WTC11 (cell line): ENCODE results near the gene GCHFR. TPM values are rescaled to one million over a fixed set of nuclear protein-coding genes. Genes with fewer than 3 reads are reported as not detected.

Source experiments
- ATAC-seq: fragments of 200-7000 bp; cut with Tn5 transposase; 2 replicates; pipeline ENCODE4 v1.10.0; 2021; ENCODE audit warnings: mild to moderate bottlenecking, moderate library complexity
- Bru-seq: library from RNA; stranded (reverse); fragments of 400-500 nt; gene quantifications from one replicate; lab custom pipeline; 2021; lab: Mats Ljungman, UMichigan
- CTCF ChIA-PET: fragments of 300-600 bp; sonication (Branson Sonifier 250); formaldehyde crosslinking; loops from one replicate; lab custom pipeline; 2021; ENCODE audit warnings: antibody characterized with exemption; lab: Charles Lee
- POLR2A ChIA-PET: fragments of 350-600 bp; sonication (Branson Sonifier 250); formaldehyde crosslinking; loops from one replicate; lab custom pipeline; 2021; ENCODE audit warnings: antibody characterized with exemption; lab: Charles Lee
- DNase-seq: peaks from one replicate; pipeline ENCODE4 v3.0.0; 2021; ENCODE audit warnings: low spot score
- H3K27ac Mint-ChIP-seq: 2 replicates; pipeline ENCODE4 v1.8.0; 2021; ENCODE audit warnings: mixed read lengths
- H3K27me3 Mint-ChIP-seq: 2 replicates; pipeline ENCODE4 v1.8.0; 2021; ENCODE audit warnings: low read depth, mild to moderate bottlenecking, moderate library complexity, mixed read lengths
- H3K36me3 Mint-ChIP-seq: 2 replicates; pipeline ENCODE4 v1.8.0; 2021; ENCODE audit warnings: mixed read lengths
- H3K4me1 Mint-ChIP-seq: 2 replicates; pipeline ENCODE4 v1.8.0; 2022; ENCODE audit warnings: mixed read lengths
- H3K4me3 Mint-ChIP-seq: 2 replicates; pipeline ENCODE4 v1.8.0; 2021; ENCODE audit warnings: mild to moderate bottlenecking, moderate library complexity, mixed read lengths
- H3K9me3 Mint-ChIP-seq: 2 replicates; pipeline ENCODE4 v1.8.0; 2021; ENCODE audit warnings: mixed read lengths
- CDX4 ChIP-seq: fragments of 250-450 bp; sonication (Bioruptor Pico); IDR thresholded peaks from 2 replicates; pipeline ENCODE4 v1.9.0; 2021; ENCODE audit warnings: moderate library complexity, mild to moderate bottlenecking, inconsistent platforms, borderline replicate concordance
- E2F4 ChIP-seq: sonication (generic); formaldehyde crosslinking; IDR thresholded peaks from 2 replicates; pipeline ENCODE4 v1.8.1; 2022; ENCODE audit warnings: low read depth, mild to moderate bottlenecking, moderate library complexity, missing genetic modification reagents, borderline replicate concordance
- E2F5 ChIP-seq: sonication (generic); formaldehyde crosslinking; IDR thresholded peaks from 2 replicates; pipeline ENCODE4 v1.8.1; 2022; ENCODE audit warnings: mild to moderate bottlenecking, moderate library complexity, missing genetic modification reagents
- ELF4 ChIP-seq: sonication (generic); formaldehyde crosslinking; IDR thresholded peaks from 2 replicates; pipeline ENCODE4 v1.8.1; 2022; ENCODE audit warnings: low read depth, mild to moderate bottlenecking, moderate library complexity, missing genetic modification reagents
- EMX1 ChIP-seq: fragments of 250-450 bp; sonication (Bioruptor Pico); IDR thresholded peaks from 2 replicates; pipeline ENCODE4 v1.8.0; 2021; ENCODE audit warnings: mild to moderate bottlenecking
- ESRRA ChIP-seq: sonication (generic); formaldehyde crosslinking; IDR thresholded peaks from 2 replicates; pipeline ENCODE4 v1.8.1; 2022; ENCODE audit warnings: mild to moderate bottlenecking, missing genetic modification reagents, borderline replicate concordance
- ETV6 ChIP-seq: sonication (generic); formaldehyde crosslinking; IDR thresholded peaks from 2 replicates; pipeline ENCODE4 v1.8.1; 2022; ENCODE audit warnings: mild to moderate bottlenecking, missing genetic modification reagents
- FOXK1 ChIP-seq: sonication (generic); formaldehyde crosslinking; IDR thresholded peaks from 2 replicates; pipeline ENCODE4 v1.8.0; 2022; ENCODE audit warnings: mild to moderate bottlenecking, moderate library complexity, missing genetic modification reagents
- FOXP4 ChIP-seq: sonication (generic); formaldehyde crosslinking; IDR thresholded peaks from 2 replicates; pipeline ENCODE4 v1.8.0; 2022; ENCODE audit warnings: mild to moderate bottlenecking, missing genetic modification reagents
- GABPB1 ChIP-seq: sonication (generic); formaldehyde crosslinking; IDR thresholded peaks from 2 replicates; pipeline ENCODE4 v1.8.1; 2023; ENCODE audit warnings: mild to moderate bottlenecking, missing genetic modification reagents
- JUN ChIP-seq: sonication (generic); formaldehyde crosslinking; IDR thresholded peaks from 2 replicates; pipeline ENCODE4 v1.8.0; 2023; ENCODE audit warnings: mild to moderate bottlenecking, missing genetic modification reagents
- MLX ChIP-seq: sonication (generic); formaldehyde crosslinking; IDR thresholded peaks from 2 replicates; pipeline ENCODE4 v1.8.1; 2023; ENCODE audit warnings: mild to moderate bottlenecking, missing genetic modification reagents, moderate library complexity
- NFE2L1 ChIP-seq: sonication (generic); formaldehyde crosslinking; IDR thresholded peaks from 2 replicates; pipeline ENCODE4 v1.8.1; 2023; ENCODE audit warnings: missing genetic modification reagents
- NR2C2 ChIP-seq: sonication (generic); formaldehyde crosslinking; IDR thresholded peaks from 2 replicates; pipeline ENCODE4 v1.8.0; 2022; ENCODE audit warnings: mild to moderate bottlenecking, missing genetic modification reagents
- NR3C1 ChIP-seq: sonication (generic); formaldehyde crosslinking; conservative IDR thresholded peaks from 2 replicates; pipeline ENCODE4 v1.8.1; 2023; ENCODE audit warnings: low read depth, mild to moderate bottlenecking, missing genetic modification reagents
- RELA ChIP-seq: sonication (generic); formaldehyde crosslinking; IDR thresholded peaks from 2 replicates; pipeline ENCODE4 v1.8.1; 2022; ENCODE audit warnings: missing genetic modification reagents, mild to moderate bottlenecking, borderline replicate concordance
- RORB ChIP-seq: fragments of 250-450 bp; sonication (Bioruptor Pico); IDR thresholded peaks from 2 replicates; pipeline ENCODE4 v1.9.0; 2021; ENCODE audit warnings: mild to moderate bottlenecking
- STAT6 ChIP-seq: sonication (generic); formaldehyde crosslinking; conservative IDR thresholded peaks from 2 replicates; pipeline ENCODE4 v1.8.1; 2023; ENCODE audit warnings: mild to moderate bottlenecking, low read depth, missing genetic modification reagents, moderate library complexity
- TP53 ChIP-seq: sonication (generic); formaldehyde crosslinking; IDR thresholded peaks from 2 replicates; pipeline ENCODE4 v1.8.1; 2023; ENCODE audit warnings: mild to moderate bottlenecking, missing genetic modification reagents
- USF1 ChIP-seq: sonication (generic); formaldehyde crosslinking; IDR thresholded peaks from 2 replicates; pipeline ENCODE4 v1.8.0; 2022; ENCODE audit warnings: mild to moderate bottlenecking, missing genetic modification reagents
- USF2 ChIP-seq: sonication (generic); formaldehyde crosslinking; IDR thresholded peaks from 2 replicates; pipeline ENCODE4 v1.8.1; 2023; ENCODE audit warnings: mild to moderate bottlenecking, missing genetic modification reagents, moderate library complexity
- ZBTB21 ChIP-seq: sonication (generic); formaldehyde crosslinking; IDR thresholded peaks from 2 replicates; pipeline ENCODE4 v1.8.1; 2023; ENCODE audit warnings: mild to moderate bottlenecking, missing genetic modification reagents, borderline replicate concordance
- ZNF416 ChIP-seq: fragments of 250-450 bp; sonication (Bioruptor Pico); IDR thresholded peaks from 2 replicates; pipeline ENCODE4 v1.9.0; 2021; ENCODE audit warnings: mild to moderate bottlenecking, inconsistent platforms
- ZNF423 ChIP-seq: fragments of 250-450 bp; sonication (Bioruptor Pico); IDR thresholded peaks from 2 replicates; pipeline ENCODE4 v2.1.2; 2022; ENCODE audit warnings: mild to moderate bottlenecking, moderate library complexity
- long read RNA-seq, 3 experiments: library from RNA in 1 of 3; library from capped mRNA in 1 of 3; library from polyadenylated mRNA in 1 of 3; unstranded in 2 of 3; stranded (forward) in 1 of 3; transcript quantifications; one replicate each; pipeline ENCODE4 v2.0.0, GENCODE V29; 2021
- total RNA-seq: library from RNA; stranded (reverse); gene quantifications from 3 replicates; pipeline ENCODE4 v1.2.3, GENCODE V29; 2021

GCHFR gene
- total RNA-seq (42.3 to 63.8 TPM (median 62.9 TPM) in 3 replicates), Bru-seq, nascent RNA (percentile 63 among the genes with signal in this experiment)
- long read RNA-seq, experiment 1, transcript GCHFR-201 (3 exons, 777 nt), result major isoform, 54 of 55 reads
- long read RNA-seq, experiment 1, partial matches to known transcripts, result 0 of 55 reads
- long read RNA-seq, experiment 1, other reads (novel, unspliced or antisense), result 0 of 55 reads
- long read RNA-seq, experiment 2, transcript GCHFR-201 (3 exons, 777 nt), result major isoform, 61 of 75 reads
- long read RNA-seq, experiment 2, partial matches to known transcripts, result 0 of 75 reads
- long read RNA-seq, experiment 2, other reads (novel, unspliced or antisense), result 10 of 75 reads
- long read RNA-seq, experiment 3, partial matches to known transcripts, result 0 of 5 reads
- long read RNA-seq, experiment 3, other reads (novel, unspliced or antisense), result 1 of 5 reads

- POLR2A ChIA-PET, result interaction anchor here (0.8 to 2.4 kb wide), 5 partner anchors 25 to 130 kb away, joined by 3 to 9 read pairs (median 4); partner anchors contain the start of genes SPINT1 and VPS18
- DNase-seq (peak; percentile 81), ATAC-seq (peak; percentile 40)
- H3K4me3 Mint-ChIP-seq, result peak within 1 kb of the TSS; percentile 81
- no peaks in the 10 kb centered on the region for H3K36me3 Mint-ChIP-seq
- CTCF ChIA-PET, result interaction anchor here (0.5 to 7.8 kb wide), 25 partner anchors 17 to 327 kb away, joined by 3 to 60 read pairs (median 4); partner anchors contain the start of genes DNAJC17, RAD51, RHOV and SPINT1
- H3K9me3 Mint-ChIP-seq, result no peaks in the 10 kb centered on the region
- peaks cover 14% of the 10 kb centered on the region for H3K27me3 Mint-ChIP-seq
- peak within 1 kb of the TSS; percentile 94 for H3K27ac Mint-ChIP-seq
- H3K4me1 Mint-ChIP-seq, result peaks cover 31% of the 10 kb centered on the region
- TF ChIP-seq NR2C2 (CRISPR knock-in tag) (no peak), ELF4 (CRISPR knock-in tag) (no peak), ETV6 (CRISPR knock-in tag) (peak; percentile 59; the same call in 1 of the 2 replicates), E2F5 (CRISPR knock-in tag) (no peak), ZNF423 (CRISPR knock-in tag) (peak; percentile 57), JUN (CRISPR knock-in tag) (peak; percentile 68; the same call in 1 of the 2 replicates), FOXP4 (CRISPR knock-in tag) (peak; percentile 17; the same call in 1 of the 2 replicates), EMX1 (no peak), STAT6 (CRISPR knock-in tag) (no peak), NFE2L1 (no peak), ZBTB21 (CRISPR knock-in tag) (0 out of 2 replicates have a peak, but pooled peaks have one; percentile 69), GABPB1 (CRISPR knock-in tag) (peak; percentile 74), RORB (CRISPR knock-in tag) (no peak), FOXK1 (peak; percentile 48), MLX (CRISPR knock-in tag) (no peak), USF2 (peak; percentile 55; the same call in 1 of the 2 replicates), CDX4 (CRISPR knock-in tag) (no peak), ESRRA (CRISPR knock-in tag) (peak; percentile 66; the same call in 1 of the 2 replicates), ZNF416 (CRISPR knock-in tag) (no peak; the same call in 1 of the 2 replicates), TP53 (CRISPR knock-in tag) (peak; percentile 74), E2F4 (CRISPR knock-in tag) (no peak), NR3C1 (no peak), USF1 (CRISPR knock-in tag) (peak; percentile 74), RELA (peak; percentile 49; the same call in 1 of the 2 replicates)
Measured at GRCh38 chr15:40763801-40764628, at the start of gene GCHFR. TSS of gene GCHFR (plus strand) at chr15:40764068. CDS start at chr15:40764181, 113 bp downstream.
